ENCODE data around the gene MYF5. TPM values are rescaled to one million over a fixed set of nuclear protein-coding genes. Genes with fewer than 3 reads are reported as not detected.

MYF5 gene
- total RNA-seq, 1 experiment from 2014 or later: not detected

DNA sequence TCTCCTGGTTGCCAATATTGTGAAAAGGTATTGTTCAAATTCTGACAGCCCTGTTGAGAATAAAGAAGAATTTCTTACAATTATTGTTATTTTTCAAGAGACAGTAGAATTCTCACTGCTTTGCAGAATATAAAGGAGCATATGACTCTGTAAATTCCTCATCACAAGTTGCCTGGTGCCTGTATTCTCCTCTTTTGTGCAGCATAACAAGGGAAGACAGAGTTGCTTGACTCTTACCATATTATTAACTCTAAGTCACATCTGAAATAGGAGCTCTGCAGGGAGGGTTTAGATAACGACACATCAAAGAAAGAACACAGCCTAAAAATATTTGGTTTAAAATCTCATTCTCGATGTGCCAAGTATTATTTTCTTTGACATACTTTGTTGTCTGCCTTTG, 31.1 kb downstream of the MYF5 start:
- H3K27ac ChIP-seq (ENCODE audit: insufficient read length, low read depth, low read length): no peak overlapping the region
- no peak overlapping the region for H2AK5ac ChIP-seq (ENCODE audit: insufficient read length, low read length)
- Mint-ChIP-seq H3K4me1 (no peaks in the 10 kb centered on the region), H3K4me3 (no peak overlapping the region), H3K36me3 (ENCODE audit: insufficient read depth in 1 of 3, low read depth in 3 of 3) (no peaks in the 10 kb centered on the region), H3K27me3 (ENCODE audit: low read depth) (no peaks in the 10 kb centered on the region), H3K9me3 (no peaks in the 10 kb centered on the region), H3K27ac (no peak overlapping the region)
- no peaks in the 10 kb centered on the region for H4K20me1 ChIP-seq (ENCODE audit: control insufficient read depth, insufficient read depth, insufficient read length)
- no peak overlapping the region for H2BK120ac ChIP-seq (ENCODE audit: low read depth, low read length, poor library complexity, severe bottlenecking)
- H3K79me1 ChIP-seq (ENCODE audit: insufficient read depth, low read depth, low read length, poor library complexity, severe bottlenecking): no peaks in the 10 kb centered on the region
- H3K4me1 ChIP-seq (ENCODE audit: insufficient read depth, low read length): 0 out of 2 replicates have a peak, but pooled peaks cover 2% of the 10 kb centered on the region
- H3K4ac ChIP-seq (ENCODE audit: low read depth, low read length): no peak overlapping the region
- no peak overlapping the region for H3K4me2 ChIP-seq (ENCODE audit: insufficient read depth, insufficient read length, low read length)
- H3K9ac ChIP-seq (ENCODE audit: extremely low read depth, insufficient read length, low read length): no peak overlapping the region
- H3K56ac ChIP-seq (ENCODE audit: insufficient read length, low read depth, low read length): no peak overlapping the region
- no peak overlapping the region for H3K14ac ChIP-seq (ENCODE audit: insufficient read depth, low read length)
- H3K18ac ChIP-seq (ENCODE audit: insufficient read length, low read depth, low read length): no peak overlapping the region
- TF ChIP-seq, protein P1, sequence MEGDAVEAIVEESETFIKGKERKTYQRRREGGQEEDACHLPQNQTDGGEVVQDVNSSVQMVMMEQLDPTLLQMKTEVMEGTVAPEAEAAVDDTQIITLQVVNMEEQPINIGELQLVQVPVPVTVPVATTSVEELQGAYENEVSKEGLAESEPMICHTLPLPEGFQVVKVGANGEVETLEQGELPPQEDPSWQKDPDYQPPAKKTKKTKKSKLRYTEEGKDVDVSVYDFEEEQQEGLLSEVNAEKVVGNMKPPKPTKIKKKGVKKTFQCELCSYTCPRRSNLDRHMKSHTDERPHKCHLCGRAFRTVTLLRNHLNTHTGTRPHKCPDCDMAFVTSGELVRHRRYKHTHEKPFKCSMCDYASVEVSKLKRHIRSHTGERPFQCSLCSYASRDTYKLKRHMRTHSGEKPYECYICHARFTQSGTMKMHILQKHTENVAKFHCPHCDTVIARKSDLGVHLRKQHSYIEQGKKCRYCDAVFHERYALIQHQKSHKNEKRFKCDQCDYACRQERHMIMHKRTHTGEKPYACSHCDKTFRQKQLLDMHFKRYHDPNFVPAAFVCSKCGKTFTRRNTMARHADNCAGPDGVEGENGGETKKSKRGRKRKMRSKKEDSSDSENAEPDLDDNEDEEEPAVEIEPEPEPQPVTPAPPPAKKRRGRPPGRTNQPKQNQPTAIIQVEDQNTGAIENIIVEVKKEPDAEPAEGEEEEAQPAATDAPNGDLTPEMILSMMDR (conservative IDR thresholded peaks at IDR 0.05): no peak
- DNase-seq: no peak
- no peak overlapping the region for H4K5ac ChIP-seq (ENCODE audit: insufficient read length, low read depth, low read length)
- no peak overlapping the region for H4K8ac ChIP-seq (replicated peaks; ENCODE audit: insufficient read length, low read depth, low read length)
- no peak overlapping the region for H4K91ac ChIP-seq (ENCODE audit: insufficient read length, low read depth, low read length)
- H2AFZ ChIP-seq (ENCODE audit: low read length): no peak overlapping the region
- no peak overlapping the region for H2BK5ac ChIP-seq (ENCODE audit: insufficient read length, low read length)
- H2BK15ac ChIP-seq (ENCODE audit: low read depth, low read length): no peak overlapping the region
- no peaks in the 10 kb centered on the region for H3K27me3 ChIP-seq (ENCODE audit: insufficient read depth, low read length)
- H3K23me2 ChIP-seq (ENCODE audit: insufficient read length, low read depth, low read length, poor library complexity, severe bottlenecking): no peaks in the 10 kb centered on the region
- H3K9me3 ChIP-seq (ENCODE audit: control insufficient read depth, low read depth, low read length): no peaks in the 10 kb centered on the region
- H3T11ph ChIP-seq (ENCODE audit: low read length): no peak overlapping the region
- no peak overlapping the region for H2BK20ac ChIP-seq (ENCODE audit: low read depth, low read length, poor library complexity, severe bottlenecking)
- no peak overlapping the region for H3K23ac ChIP-seq (ENCODE audit: insufficient read length, low read depth, low read length)
- H2BK12ac ChIP-seq (ENCODE audit: insufficient read length, low read depth, low read length): no peak overlapping the region
- WGBS (ENCODE audit: extremely low coverage, insufficient read length, low lambda C conversion rate): no CpG with 5 or more reads among the region's 2 CpGs
- H3K79me2 ChIP-seq (ENCODE audit: insufficient read depth, low read length): no peaks in the 10 kb centered on the region

Measured in H9 (cell line).